Measurements from ENCODE around the gene UBE2B.

The UBE2B gene

DNA sequence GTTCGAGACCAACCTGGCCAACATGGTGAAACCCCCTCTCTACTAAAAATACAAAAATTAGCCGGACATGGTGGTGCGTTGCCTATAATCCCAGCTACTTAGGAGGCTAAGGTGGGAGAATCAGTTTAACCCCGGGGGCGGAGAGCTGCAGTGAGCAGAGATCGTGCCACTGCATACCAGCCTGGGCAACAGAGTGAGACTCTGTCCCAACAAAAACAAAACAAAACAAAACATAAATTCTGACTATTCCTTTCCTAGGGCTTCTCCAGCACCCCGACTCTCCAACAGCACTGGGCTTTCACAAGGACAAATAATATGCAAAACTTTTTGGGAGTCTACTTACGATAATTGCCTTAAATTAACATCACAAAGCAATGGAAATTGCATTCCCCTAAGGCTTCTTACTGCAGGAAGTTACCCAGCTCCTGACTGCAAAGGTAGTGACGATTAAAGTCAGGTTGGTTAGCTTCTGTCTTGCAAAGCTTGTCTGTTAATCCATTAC lies 56.2 kb downstream of the UBE2B start:
- Histone ChIP-seq H3K4me2 (ENCODE audit: low read depth, low read length, poor library complexity, severe bottlenecking) (no peak overlapping the region), H3K9me3 (ENCODE audit: insufficient read depth, low read length) (no peaks in the 10 kb centered on the region), H3K4me3 (ENCODE audit: insufficient read depth, low read length, poor library complexity, severe bottlenecking) (no peak overlapping the region), H2AFZ (ENCODE audit: low read depth, low read length, severe bottlenecking) (no peak overlapping the region), H3K27ac (ENCODE audit: low read depth, low read length) (no peak overlapping the region), H3K9ac (ENCODE audit: low read length) (no peak overlapping the region), H3K79me2 (ENCODE audit: insufficient read depth, low read length) (no peaks in the 10 kb centered on the region), H3K27me3 (ENCODE audit: low read length) (no peaks in the 10 kb centered on the region), H3K9me2 (replicated peaks; ENCODE audit: insufficient read depth, low read length) (no peaks in the 10 kb centered on the region), H3K36me3 (ENCODE audit: low read length) (no peaks in the 10 kb centered on the region), H4K20me1 (ENCODE audit: low read depth, low read length) (no peaks in the 10 kb centered on the region), H3F3A (ENCODE audit: insufficient read depth) (no peaks in the 10 kb centered on the region)
- TF ChIP-seq CTCF (IDR thresholded peaks at IDR 0.05; ENCODE audit: insufficient read depth, low read length, poor library complexity, severe bottlenecking), result no peak
- no peak for TF ChIP-seq EZH2phosphoT487 (conservative IDR thresholded peaks at IDR 0.05; ENCODE audit: low read length)

GRCh38 chr5:134430001-134430569 lies 58.7 kb downstream of the UBE2B start:
- Histone ChIP-seq H3F3A (ENCODE audit: insufficient read depth) (no peaks in the 10 kb centered on the region), H3K9me3 (ENCODE audit: insufficient read depth, low read length) (no peaks in the 10 kb centered on the region), H3K9ac (ENCODE audit: low read length) (no peak overlapping the region), H2AFZ (ENCODE audit: low read depth, low read length, severe bottlenecking) (no peak overlapping the region), H4K20me1 (ENCODE audit: low read depth, low read length) (no peaks in the 10 kb centered on the region), H3K27me3 (ENCODE audit: low read length) (no peaks in the 10 kb centered on the region), H3K4me2 (ENCODE audit: low read depth, low read length, poor library complexity, severe bottlenecking) (no peak overlapping the region), H3K27ac (ENCODE audit: low read depth, low read length) (no peak overlapping the region), H3K4me3 (ENCODE audit: insufficient read depth, low read length, poor library complexity, severe bottlenecking) (no peak overlapping the region), H3K79me2 (ENCODE audit: insufficient read depth, low read length) (no peaks in the 10 kb centered on the region), H3K9me2 (replicated peaks; ENCODE audit: insufficient read depth, low read length) (no peaks in the 10 kb centered on the region), H3K36me3 (ENCODE audit: low read length) (no peaks in the 10 kb centered on the region)
- TF ChIP-seq EZH2phosphoT487 (conservative IDR thresholded peaks at IDR 0.05; ENCODE audit: low read length) (no peak), CTCF (IDR thresholded peaks at IDR 0.05; ENCODE audit: insufficient read depth, low read length, poor library complexity, severe bottlenecking) (no peak)

GRCh38 chr5:134432174-134432573 lies 60.8 kb downstream of the UBE2B start:
- H3K27ac ChIP-seq (ENCODE audit: low read depth, low read length), result no peak overlapping the region
- H3K79me2 ChIP-seq (ENCODE audit: insufficient read depth, low read length), result no peaks in the 10 kb centered on the region
- no peak overlapping the region for H3K4me2 ChIP-seq (ENCODE audit: low read depth, low read length, poor library complexity, severe bottlenecking)
- H3F3A ChIP-seq (ENCODE audit: insufficient read depth), result no peaks in the 10 kb centered on the region
- TF ChIP-seq CTCF (IDR thresholded peaks at IDR 0.05; ENCODE audit: insufficient read depth, low read length, poor library complexity, severe bottlenecking), result no peak
- no peak for TF ChIP-seq EZH2phosphoT487 (conservative IDR thresholded peaks at IDR 0.05; ENCODE audit: low read length)
- no peak overlapping the region for H3K9ac ChIP-seq (ENCODE audit: low read length)
- no peaks in the 10 kb centered on the region for H3K27me3 ChIP-seq (ENCODE audit: low read length)
- no peak overlapping the region for H3K4me3 ChIP-seq (ENCODE audit: insufficient read depth, low read length, poor library complexity, severe bottlenecking)
- H3K36me3 ChIP-seq (ENCODE audit: low read length), result no peaks in the 10 kb centered on the region
- no peak overlapping the region for H2AFZ ChIP-seq (ENCODE audit: low read depth, low read length, severe bottlenecking)
- no peaks in the 10 kb centered on the region for H3K9me3 ChIP-seq (ENCODE audit: insufficient read depth, low read length)
- H3K9me2 ChIP-seq (replicated peaks; ENCODE audit: insufficient read depth, low read length), result no peaks in the 10 kb centered on the region
- no peaks in the 10 kb centered on the region for H4K20me1 ChIP-seq (ENCODE audit: low read depth, low read length)
